Bronchial epithelial cell (primary cell): ENCODE measurements around the gene ANKH. TPM values are rescaled to one million over a fixed set of nuclear protein-coding genes. Genes with fewer than 3 reads are reported as not detected.
"Not testable (repeated sequence)": the region's sequence is repeated elsewhere in the genome, so short reads cannot be mapped to it uniquely, and the experiment has no call there.

Source experiments
- DNase-seq: peaks from one replicate; pipeline ENCODE4 v3.0.0-alpha.2; 2010; ENCODE audit warnings: low read depth
- FAIRE-seq: peaks from 2 replicates; lab custom pipeline; 2011; peaks lifted over from hg19 to GRCh38; lab: Jason Lieb, UNC
- H3K27me3 ChIP-seq: 2 replicates; pipeline ENCODE4 v1.5.1; 2011; ENCODE audit warnings: low read length; ENCODE audit not compliant: control insufficient read depth, insufficient read depth
- H3K36me3 ChIP-seq: 2 replicates; pipeline ENCODE4 v1.5.1; 2011; ENCODE audit warnings: low read length; ENCODE audit not compliant: control insufficient read depth, insufficient read depth
- H3K4me3 ChIP-seq: 2 replicates; pipeline ENCODE4 v1.5.1; 2011; ENCODE audit warnings: mild to moderate bottlenecking, low read depth, low read length, control low read depth
- CTCF ChIP-seq: IDR thresholded peaks from 2 replicates; pipeline ENCODE4 v1.5.1; 2011; ENCODE audit warnings: mild to moderate bottlenecking, moderate library complexity, low read length, control low read depth, inconsistent platforms; ENCODE audit not compliant: insufficient read depth, severe bottlenecking
- total RNA-seq: library from RNA; depleted of rRNA; stranded (reverse); fragments of >200 nt; gene quantifications from 2 replicates; pipeline ENCODE4 v1.2.1, GENCODE V29; 2014

The ANKH gene
- total RNA-seq, 1 donor from 2014 or later = 12.9 TPM

- DNase-seq (no peak), FAIRE-seq (no peak)
- no peaks in the 10 kb centered on the region for H3K27me3 ChIP-seq
- H3K4me3 ChIP-seq = no peak overlapping the region
- H3K36me3 ChIP-seq = peaks cover 2% of the 10 kb centered on the region
- TF ChIP-seq CTCF = no peak
Measured at GRCh38 chr5:14826714-14827113, 44.9 kb downstream of the ANKH start.

- no peaks in the 10 kb centered on the region for H3K27me3 ChIP-seq
- TF ChIP-seq CTCF = no peak
- FAIRE-seq (no peak), DNase-seq (no peak)
- peaks cover 2% of the 10 kb centered on the region for H3K36me3 ChIP-seq
- H3K4me3 ChIP-seq = no peak overlapping the region
Measured at GRCh38 chr5:14825977-14826376, 45.6 kb downstream of the ANKH start.

- FAIRE-seq (no peak), DNase-seq (no peak)
- Histone ChIP-seq H3K4me3 (no peak overlapping the region), H3K27me3 (no peaks in the 10 kb centered on the region), H3K36me3 (peaks cover 2% of the 10 kb centered on the region)
- TF ChIP-seq CTCF = no peak
Measured at GRCh38 chr5:14824499-14824898, 47.1 kb downstream of the ANKH start.

GRCh38 chr5:14821100-14821845, 50.3 kb downstream of the ANKH start:
- TF ChIP-seq CTCF = no peak
- no peak overlapping the region for H3K4me3 ChIP-seq
- FAIRE-seq (no peak), DNase-seq (no peak)
- no peaks in the 10 kb centered on the region for H3K27me3 ChIP-seq
- H3K36me3 ChIP-seq = no peaks in the 10 kb centered on the region

GRCh38 chr5:14818931-14819790, 52.4 kb downstream of the ANKH start:
- no peak for FAIRE-seq

GRCh38 chr5:14817762-14818136, 53.8 kb downstream of the ANKH start:
- not testable (repeated sequence) for H3K27me3 ChIP-seq, FAIRE-seq, H3K36me3 ChIP-seq, H3K4me3 ChIP-seq, DNase-seq

More at GRCh38 chr5:14818931-14819790, 52.4 kb downstream of the ANKH start:
- TF ChIP-seq CTCF = no peak
- DNase-seq = no peak
- no peak overlapping the region for H3K4me3 ChIP-seq
- no peaks in the 10 kb centered on the region for H3K36me3 ChIP-seq
- H3K27me3 ChIP-seq = no peaks in the 10 kb centered on the region
